SHP77 treated with DMSO at 0.1 percent for 48 hours (cell line): Measurements from ENCODE around the gene DLGAP1.
"Not testable (repeated sequence)": the region's sequence is repeated elsewhere in the genome, so short reads cannot be mapped to it uniquely, and the experiment has no call there.

Source experiments
- DNase-seq: peaks from one replicate; lab custom pipeline; 2025; lab: John Stamatoyannopoulos, UW

Gene DLGAP1

DNA sequence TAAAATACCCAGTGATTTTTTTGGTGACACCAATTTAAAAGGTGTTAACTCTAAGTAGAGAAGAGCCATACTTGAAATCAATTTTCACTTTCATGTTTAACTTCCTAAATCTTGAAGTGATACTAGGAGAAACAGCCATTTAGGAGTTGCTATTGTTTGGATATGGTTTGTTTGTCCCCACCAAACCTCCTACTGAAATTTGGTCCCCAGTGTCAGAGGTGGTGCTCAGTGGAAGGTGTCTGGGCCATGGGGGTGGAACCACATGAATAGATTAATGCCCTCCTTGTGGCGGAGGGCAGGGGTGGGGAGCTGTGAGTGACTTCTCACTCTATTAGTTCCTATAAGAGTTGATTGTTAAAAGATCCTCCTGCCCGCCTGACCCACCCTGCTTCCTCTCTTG, 377.9 kb downstream of the DLGAP1 start:
- DNase-seq: no peak

DNA sequence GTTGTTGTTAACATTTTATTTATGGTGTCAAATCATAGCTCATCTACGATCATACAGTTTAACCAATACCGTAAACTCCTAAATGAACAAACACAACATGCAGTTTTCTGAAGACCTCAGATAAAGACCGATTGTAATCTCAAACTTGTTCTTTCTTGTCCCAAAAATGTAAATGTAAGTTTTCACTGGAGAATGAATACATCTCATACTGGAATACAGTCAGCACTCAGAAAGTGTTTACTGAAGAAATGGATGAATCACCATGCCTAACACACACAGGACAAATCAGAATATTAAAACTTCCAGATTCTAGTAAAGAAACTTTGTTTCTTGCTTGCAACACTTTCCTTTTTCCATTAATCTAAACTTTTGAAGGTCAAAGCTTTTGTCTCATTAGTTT, 380.5 kb downstream of the DLGAP1 start:
- no peak for DNase-seq

- no peak for DNase-seq
Measured at GRCh38 chr18:4069183-4069582, 385.9 kb downstream of the DLGAP1 start.

GRCh38 chr18:4068552-4069158, 386.5 kb downstream of the DLGAP1 start:
- DNase-seq: peak; percentile 6

DNA sequence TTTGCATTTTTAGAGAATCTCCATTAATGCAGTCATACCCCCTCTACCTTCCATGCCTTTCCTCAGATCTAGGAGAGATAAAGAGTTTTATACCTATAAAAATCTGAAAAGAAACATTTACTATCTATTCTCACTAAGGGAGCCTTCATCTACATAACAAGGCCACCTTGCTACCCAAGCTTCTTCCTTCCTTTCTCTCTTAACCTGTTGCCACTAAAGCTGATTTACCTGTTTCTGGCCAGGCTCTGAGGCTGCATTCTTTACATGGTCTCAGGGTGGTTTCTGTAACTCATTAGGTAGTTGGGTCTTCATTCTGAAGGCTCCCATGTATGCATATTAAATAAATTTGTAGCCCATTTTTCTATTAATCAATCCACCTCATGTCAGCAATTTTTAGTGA, 391.6 kb downstream of the DLGAP1 start:
- no peak for DNase-seq

- no peak for DNase-seq
Measured at GRCh38 chr18:4060427-4061281, 394.5 kb downstream of the DLGAP1 start.

GRCh38 chr18:4058179-4058578, 396.9 kb downstream of the DLGAP1 start:
- DNase-seq: no peak

GRCh38 chr18:4040391-4041092, 414.6 kb downstream of the DLGAP1 start:
- no peak for DNase-seq

DNA sequence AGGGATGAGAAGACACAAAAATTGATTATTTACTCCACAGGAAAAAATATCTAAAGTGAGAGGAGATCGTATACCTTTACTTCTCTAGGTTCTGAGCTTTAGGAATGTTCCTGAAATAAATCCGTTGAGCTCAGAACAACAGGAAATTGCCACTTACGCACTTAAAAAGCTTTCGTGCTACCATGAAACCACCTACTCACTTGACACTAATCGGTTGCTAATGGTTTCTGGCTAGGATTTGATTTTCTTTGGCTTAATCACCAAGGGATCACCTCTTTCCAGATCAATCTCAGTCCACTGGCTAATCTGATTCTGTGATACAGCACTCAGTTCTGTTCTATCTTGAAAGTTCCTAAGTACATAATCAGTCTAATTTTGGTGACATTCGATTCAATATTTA, 419.6 kb downstream of the DLGAP1 start:
- DNase-seq: no peak

DNA sequence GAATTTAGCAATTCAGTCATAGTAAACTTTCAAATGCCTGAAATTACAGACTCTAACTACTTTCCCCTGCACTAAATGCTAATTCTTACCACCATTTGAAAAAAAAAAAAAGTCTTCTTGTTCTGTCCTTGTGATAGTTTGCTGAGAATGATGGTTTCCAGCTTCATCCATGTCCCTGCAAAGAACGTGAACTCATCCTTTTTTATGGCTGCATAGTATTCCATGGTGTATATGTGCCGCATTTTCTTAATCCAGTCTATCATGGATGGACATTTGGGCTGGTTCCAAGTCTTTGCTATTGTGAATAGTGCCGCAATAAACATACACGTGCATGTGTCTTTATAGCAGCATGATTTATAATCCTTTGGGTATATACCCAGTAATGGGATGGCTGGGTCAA, 420.3 kb downstream of the DLGAP1 start:
- DNase-seq: not testable (repeated sequence)

GRCh38 chr18:4026542-4026941, 428.6 kb downstream of the DLGAP1 start:
- no peak for DNase-seq

GRCh38 chr18:4024702-4025101, 430.4 kb downstream of the DLGAP1 start:
- DNase-seq: no peak

- DNase-seq: not testable (repeated sequence)
Measured at GRCh38 chr18:4022749-4023148, 432.4 kb downstream of the DLGAP1 start.

DNA sequence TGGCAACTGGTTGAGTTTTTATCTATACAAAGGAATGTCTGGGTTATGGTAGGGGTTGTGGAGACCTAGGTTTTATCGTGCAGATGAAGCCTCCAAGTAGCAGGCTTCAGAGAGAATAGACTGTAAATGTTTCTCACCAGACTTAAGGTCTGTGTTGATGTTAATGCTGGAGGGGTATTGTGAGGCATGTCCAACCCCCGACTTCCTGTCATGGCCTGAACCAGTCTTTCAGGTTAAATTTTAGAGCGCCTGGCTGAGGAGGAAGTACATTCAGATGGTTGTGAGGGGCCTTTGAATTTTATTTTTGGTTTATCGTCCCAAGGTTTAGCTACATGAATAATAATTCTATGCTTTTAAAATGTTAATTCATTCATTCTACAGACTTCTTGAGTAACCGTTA, 435.1 kb downstream of the DLGAP1 start:
- DNase-seq: no peak

DNA sequence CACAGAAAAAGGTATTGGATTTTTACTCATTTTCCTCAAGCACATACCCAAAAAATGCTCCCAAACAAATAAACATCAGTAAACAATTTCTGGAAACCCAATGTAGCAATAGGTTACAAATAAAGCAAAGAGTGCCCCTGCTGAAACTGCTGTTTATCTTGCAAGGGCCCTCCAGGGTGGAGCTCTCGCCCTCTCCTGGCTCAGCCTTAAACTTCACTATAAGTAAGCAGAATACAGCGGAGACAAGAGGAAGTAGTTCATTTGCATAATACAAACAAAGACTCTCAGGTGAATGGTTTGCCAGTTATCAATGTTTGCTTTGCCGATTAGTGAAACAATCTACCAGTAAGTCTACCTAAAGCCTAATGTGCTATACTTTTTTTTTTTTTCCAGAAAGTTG, 437.6 kb downstream of the DLGAP1 start:
- no peak for DNase-seq

DNA sequence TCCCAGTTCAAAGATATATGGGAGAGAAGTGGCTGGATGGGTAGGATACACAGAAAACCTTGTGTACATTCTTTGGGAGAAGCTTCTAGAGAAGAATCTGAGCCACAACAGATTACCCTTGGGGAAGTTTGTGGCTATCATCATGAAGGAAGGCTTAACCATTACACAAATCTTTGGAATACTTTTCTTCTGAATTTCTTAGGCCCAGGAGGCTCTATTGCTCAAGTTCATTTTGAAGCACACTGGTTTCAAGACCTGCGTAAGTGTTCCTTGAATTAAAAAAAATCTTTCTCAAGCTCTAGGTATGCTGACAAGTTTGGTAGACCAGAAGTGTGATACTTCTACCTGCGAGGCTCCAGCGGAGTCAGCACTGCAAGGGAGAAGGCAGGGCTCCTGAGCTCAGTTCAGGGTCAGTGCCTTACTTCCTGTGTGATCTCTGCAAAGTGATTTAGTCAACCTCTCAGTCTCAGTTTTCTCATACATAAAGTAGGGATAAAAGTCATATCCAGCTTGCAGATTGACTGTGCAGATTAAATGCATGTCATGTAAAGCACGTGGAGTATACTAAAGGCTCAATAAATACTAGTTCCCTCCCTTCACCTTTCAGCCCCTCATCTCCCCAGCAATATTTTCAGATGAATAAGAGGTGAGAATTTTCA, 438.6 kb downstream of the DLGAP1 start:
- DNase-seq: no peak

- no peak for DNase-seq
Measured at GRCh38 chr18:4007846-4008245, 447.3 kb downstream of the DLGAP1 start.

DNA sequence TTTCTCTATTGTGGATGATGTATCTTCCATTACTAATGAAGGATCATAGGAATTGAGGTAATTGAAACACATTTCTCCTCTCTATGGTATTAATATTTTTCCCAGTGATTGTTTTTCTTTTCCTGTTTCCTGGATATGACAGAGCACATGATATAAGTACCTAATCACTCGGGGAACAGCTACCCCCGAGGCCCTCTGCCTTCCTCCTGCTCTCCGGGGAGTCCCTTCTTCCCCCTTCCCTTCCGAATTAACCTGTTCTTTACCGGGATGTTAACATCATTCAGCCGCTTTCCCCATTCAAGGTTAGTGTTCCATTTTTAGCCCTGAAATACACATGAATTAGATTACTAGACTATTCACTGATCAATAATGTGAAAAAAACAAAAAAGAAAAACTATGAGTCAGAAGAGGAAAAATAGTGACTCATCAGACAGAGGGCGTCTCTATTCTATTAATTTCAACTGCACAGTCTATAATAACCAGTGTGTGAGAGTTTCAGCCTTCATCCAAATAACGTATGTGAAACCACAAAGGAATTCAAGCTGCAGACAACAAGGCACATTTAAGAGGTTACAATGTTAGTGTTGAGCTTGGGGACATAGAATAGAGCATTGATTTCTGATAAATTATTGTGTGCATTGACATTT, 450.8 kb downstream of the DLGAP1 start:
- DNase-seq: no peak

- DNase-seq: no peak
Measured at GRCh38 chr18:3998698-3999333, 456.3 kb downstream of the DLGAP1 start.

- peak; percentile 37 for DNase-seq
Measured at GRCh38 chr18:3995476-3996102, 459.5 kb downstream of the DLGAP1 start.
